ENCODE results near the gene ADAMTS19. TPM values are rescaled to one million over a fixed set of nuclear protein-coding genes. Genes with fewer than 3 reads are reported as not detected.

The ADAMTS19 gene
- total and polyA plus RNA-seq, 3 experiments from 2014 or later = not detected

DNA sequence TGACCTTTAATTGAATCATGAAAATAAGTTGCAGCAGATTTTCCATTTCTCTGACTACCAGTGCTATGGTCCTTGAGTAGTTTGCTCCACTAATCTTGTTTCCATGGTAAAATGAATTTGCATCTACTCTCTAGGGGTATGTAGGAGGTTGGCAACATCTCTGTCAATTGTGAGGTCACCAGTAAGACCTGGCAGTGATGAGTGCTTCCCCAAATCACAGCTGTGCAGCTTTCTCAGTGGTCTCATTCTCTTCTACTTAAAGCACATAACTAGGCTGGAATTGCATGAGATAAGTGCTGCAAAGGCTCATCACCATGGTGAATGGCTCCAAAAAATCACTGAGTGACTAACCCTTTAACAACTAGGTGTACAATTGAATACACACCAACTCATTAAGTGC, 36.3 kb downstream of the ADAMTS19 start:
- Histone ChIP-seq H3K27ac (ENCODE audit: low read depth, low read length) (no peak overlapping the region), H3K4me1 (ENCODE audit: insufficient read depth, low read length) (no peaks in the 10 kb centered on the region), H3K9me3 (ENCODE audit: low read length) (no peaks in the 10 kb centered on the region), H3K4me3 (ENCODE audit: low read length) (no peak overlapping the region), H3K27me3 (ENCODE audit: insufficient read depth, low read length, poor library complexity, severe bottlenecking) (no peaks in the 10 kb centered on the region), H3K36me3 (ENCODE audit: insufficient read depth, low read length) (no peaks in the 10 kb centered on the region)
- H3K27me3 Mint-ChIP-seq = no peaks in the 10 kb centered on the region
- no peaks in the 10 kb centered on the region for H3K36me3 Mint-ChIP-seq
- CTCF ChIA-PET = no interaction called here
- no peaks in the 10 kb centered on the region for H3K4me1 Mint-ChIP-seq
- POLR2A ChIA-PET = no interaction called here
- no peak overlapping the region for H3K4me3 Mint-ChIP-seq
- H3K27ac Mint-ChIP-seq = no peak overlapping the region
- H3K9me3 Mint-ChIP-seq = peaks cover 0 to 17% (median 2%) of the 10 kb centered on the region in 5 donors
- DNase-seq = no peak

DNA sequence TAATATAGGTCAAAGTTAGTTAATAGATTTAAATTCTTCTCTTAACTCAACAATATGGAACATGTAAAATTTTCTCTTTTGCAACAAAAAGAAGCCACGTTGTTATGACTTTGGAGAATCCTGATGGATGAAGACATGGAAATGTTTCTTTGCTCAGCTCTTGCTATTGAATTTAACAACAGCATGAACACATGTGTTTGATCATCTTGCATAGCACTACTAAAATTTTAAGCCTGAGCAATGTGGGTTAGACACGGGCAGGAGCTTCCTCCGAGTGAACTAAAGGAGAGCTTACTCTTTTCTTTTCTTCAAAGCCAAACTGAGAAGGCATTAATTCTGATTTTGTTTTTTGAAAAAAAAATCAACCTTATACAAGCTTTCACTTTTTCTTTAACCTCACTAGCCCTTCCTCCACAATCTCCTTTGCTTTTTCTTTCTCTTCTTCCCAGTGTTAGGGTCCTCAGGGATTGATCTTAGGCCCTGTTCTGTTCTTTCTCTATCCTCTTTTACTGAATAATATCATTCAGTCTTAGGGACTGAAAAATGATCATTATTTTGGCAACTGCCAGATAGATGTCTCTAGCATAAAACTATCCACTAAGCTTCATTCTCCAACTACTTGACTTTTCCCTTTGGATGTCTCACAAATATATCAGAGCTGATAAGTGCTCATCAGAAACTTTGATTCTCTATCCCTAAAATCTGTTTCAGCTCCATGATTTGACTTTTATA, 36.9 kb downstream of the ADAMTS19 start:
- no peak overlapping the region for H3K27ac ChIP-seq (ENCODE audit: low read depth, low read length)
- no peaks in the 10 kb centered on the region for H3K4me1 ChIP-seq (ENCODE audit: insufficient read depth, low read length)
- H3K27ac Mint-ChIP-seq = no peak overlapping the region
- no peaks in the 10 kb centered on the region for H3K36me3 Mint-ChIP-seq
- POLR2A ChIA-PET = no interaction called here
- no peak overlapping the region for H3K4me3 ChIP-seq (ENCODE audit: low read length)
- H3K27me3 Mint-ChIP-seq = no peaks in the 10 kb centered on the region
- DNase-seq = no peak
- H3K9me3 Mint-ChIP-seq = peaks cover 0 to 17% (median 2%) of the 10 kb centered on the region in 5 donors
- H3K36me3 ChIP-seq (ENCODE audit: insufficient read depth, low read length) = no peaks in the 10 kb centered on the region
- H3K27me3 ChIP-seq (ENCODE audit: insufficient read depth, low read length, poor library complexity, severe bottlenecking) = no peaks in the 10 kb centered on the region
- no peaks in the 10 kb centered on the region for H3K4me1 Mint-ChIP-seq
- H3K9me3 ChIP-seq (ENCODE audit: low read length) = no peaks in the 10 kb centered on the region
- CTCF ChIA-PET = no interaction called here
- no peak overlapping the region for H3K4me3 Mint-ChIP-seq

DNA sequence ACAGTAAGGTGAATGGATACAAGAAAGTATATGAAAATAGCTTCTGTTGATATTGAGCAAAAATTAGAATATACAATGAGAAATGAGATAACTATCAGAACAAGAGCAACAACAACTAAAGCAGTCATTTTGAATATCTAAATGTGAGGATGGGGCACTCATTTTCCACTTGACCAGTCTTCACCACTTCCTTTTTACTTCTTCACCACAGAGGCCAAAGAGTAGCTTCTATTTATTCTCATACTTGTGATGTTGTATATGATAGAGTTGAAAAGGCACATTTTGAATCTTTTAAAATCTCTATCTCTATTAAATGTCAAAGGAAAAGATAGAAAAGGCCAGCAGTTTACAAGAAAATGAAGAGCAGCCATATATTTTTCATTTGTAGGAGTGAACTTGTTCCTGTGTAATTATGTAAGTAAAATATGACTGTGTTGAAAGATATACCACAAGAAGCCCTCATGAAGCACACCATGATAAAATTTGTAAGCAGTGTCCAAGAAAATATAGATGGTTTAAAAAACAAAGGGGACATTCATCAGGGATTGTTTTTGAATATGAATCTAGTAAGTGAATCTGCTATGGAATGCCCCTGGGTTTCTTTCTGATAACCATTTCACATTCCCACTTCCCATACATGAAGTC, 39.2 kb downstream of the ADAMTS19 start:
- Mint-ChIP-seq H3K4me1 (no peaks in the 10 kb centered on the region), H3K9me3 (peaks cover 0 to 17% (median 2%) of the 10 kb centered on the region in 5 donors), H3K36me3 (no peaks in the 10 kb centered on the region), H3K4me3 (no peak overlapping the region), H3K27ac (no peak overlapping the region), H3K27me3 (no peaks in the 10 kb centered on the region)
- H3K4me3 ChIP-seq (ENCODE audit: low read length) = no peak overlapping the region
- no peaks in the 10 kb centered on the region for H3K9me3 ChIP-seq (ENCODE audit: low read length)
- no peaks in the 10 kb centered on the region for H3K27me3 ChIP-seq (ENCODE audit: insufficient read depth, low read length, poor library complexity, severe bottlenecking)
- no peak overlapping the region for H3K27ac ChIP-seq (ENCODE audit: low read depth, low read length)
- CTCF ChIA-PET = no interaction called here
- DNase-seq = no peak
- POLR2A ChIA-PET = no interaction called here
- no peaks in the 10 kb centered on the region for H3K36me3 ChIP-seq (ENCODE audit: insufficient read depth, low read length)
- H3K4me1 ChIP-seq (ENCODE audit: insufficient read depth, low read length) = no peaks in the 10 kb centered on the region

DNA sequence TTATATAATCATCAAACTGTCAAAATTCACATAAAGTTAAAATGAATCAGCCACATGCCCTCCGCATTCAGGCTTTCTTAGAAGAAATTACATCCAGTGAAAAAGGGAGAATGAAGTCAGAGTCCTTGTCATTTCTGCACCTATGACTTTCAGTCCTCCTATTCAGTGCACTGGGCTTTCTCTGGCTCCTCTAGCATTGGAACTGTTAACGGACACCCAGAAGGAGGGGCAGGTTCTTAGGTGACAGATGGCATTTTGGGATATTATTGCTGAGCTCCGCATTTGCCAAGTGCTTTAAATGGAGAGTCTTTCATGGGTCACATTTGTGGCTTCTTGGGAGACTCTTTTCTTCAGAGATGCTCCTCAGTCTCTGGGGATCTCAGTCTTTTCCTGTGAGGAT, 40.0 kb downstream of the ADAMTS19 start:
- no peak for DNase-seq
- Histone ChIP-seq H3K4me3 (ENCODE audit: low read length) (no peak overlapping the region), H3K4me1 (ENCODE audit: insufficient read depth, low read length) (no peaks in the 10 kb centered on the region), H3K27me3 (ENCODE audit: insufficient read depth, low read length, poor library complexity, severe bottlenecking) (no peaks in the 10 kb centered on the region), H3K36me3 (ENCODE audit: insufficient read depth, low read length) (no peaks in the 10 kb centered on the region), H3K9me3 (ENCODE audit: low read length) (no peaks in the 10 kb centered on the region), H3K27ac (ENCODE audit: low read depth, low read length) (no peak overlapping the region)
- Mint-ChIP-seq H3K4me3 (no peak overlapping the region), H3K27ac (no peak overlapping the region), H3K4me1 (no peaks in the 10 kb centered on the region), H3K9me3 (peaks cover 0 to 17% (median 0%) of the 10 kb centered on the region in 5 donors), H3K27me3 (no peaks in the 10 kb centered on the region), H3K36me3 (no peaks in the 10 kb centered on the region)
- CTCF ChIA-PET = no interaction called here
- POLR2A ChIA-PET = no interaction called here

DNA sequence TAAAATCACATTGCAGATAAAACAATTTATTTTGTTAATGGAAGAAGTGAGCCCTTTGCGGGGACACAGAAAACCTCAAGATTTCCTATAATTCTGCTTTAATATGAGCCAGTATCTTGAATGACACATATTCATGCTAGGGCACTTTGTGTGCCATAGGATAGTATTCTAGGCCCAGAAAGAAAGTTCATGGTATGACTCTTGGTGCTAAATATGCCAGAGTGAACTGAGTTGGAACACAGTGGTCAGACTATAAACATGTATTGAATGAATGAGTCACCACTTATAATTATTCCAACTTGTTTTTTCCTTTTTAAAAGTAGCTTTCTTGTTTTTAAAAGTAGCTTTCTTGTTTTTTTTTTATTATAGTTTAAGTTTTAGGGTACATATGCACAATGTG, 46.0 kb downstream of the ADAMTS19 start:
- Mint-ChIP-seq H3K27ac (no peak overlapping the region), H3K4me3 (no peak overlapping the region), H3K4me1 (no peaks in the 10 kb centered on the region), H3K36me3 (no peaks in the 10 kb centered on the region), H3K9me3 (peaks cover 0 to 4% (median 0%) of the 10 kb centered on the region in 5 donors), H3K27me3 (no peaks in the 10 kb centered on the region)
- H3K9me3 ChIP-seq (ENCODE audit: low read length) = no peaks in the 10 kb centered on the region
- no peak overlapping the region for H3K27ac ChIP-seq (ENCODE audit: low read depth, low read length)
- no peak for DNase-seq
- H3K27me3 ChIP-seq (ENCODE audit: insufficient read depth, low read length, poor library complexity, severe bottlenecking) = no peaks in the 10 kb centered on the region
- POLR2A ChIA-PET = no interaction called here
- CTCF ChIA-PET = no interaction called here
- no peak overlapping the region for H3K4me3 ChIP-seq (ENCODE audit: low read length)
- no peaks in the 10 kb centered on the region for H3K36me3 ChIP-seq (ENCODE audit: insufficient read depth, low read length)
- no peaks in the 10 kb centered on the region for H3K4me1 ChIP-seq (ENCODE audit: insufficient read depth, low read length)

DNA sequence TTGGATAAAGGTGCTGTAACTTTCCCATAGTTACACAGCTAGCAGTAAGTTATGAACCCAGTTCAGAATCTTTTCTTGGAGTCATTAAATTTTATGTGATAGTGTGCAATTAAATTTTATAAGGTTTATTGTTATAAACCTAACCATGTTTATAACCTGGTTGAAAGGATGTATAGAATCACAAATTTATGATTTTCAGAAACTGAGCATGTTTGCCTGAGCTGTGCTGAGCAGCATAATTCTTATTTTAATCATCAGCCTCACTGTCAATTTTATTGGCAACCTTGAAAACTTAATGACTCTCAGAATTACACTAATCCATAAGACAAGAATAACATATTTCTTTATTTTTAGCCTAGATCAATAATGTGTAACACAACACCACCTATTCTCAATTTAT, 46.9 kb downstream of the ADAMTS19 start:
- Histone ChIP-seq H3K36me3 (ENCODE audit: insufficient read depth, low read length) (no peaks in the 10 kb centered on the region), H3K9me3 (ENCODE audit: low read length) (no peaks in the 10 kb centered on the region), H3K27ac (ENCODE audit: low read depth, low read length) (no peak overlapping the region), H3K4me1 (ENCODE audit: insufficient read depth, low read length) (no peaks in the 10 kb centered on the region), H3K4me3 (ENCODE audit: low read length) (no peak overlapping the region), H3K27me3 (ENCODE audit: insufficient read depth, low read length, poor library complexity, severe bottlenecking) (no peaks in the 10 kb centered on the region)
- Mint-ChIP-seq H3K9me3 (peaks cover 0 to 4% (median 0%) of the 10 kb centered on the region in 5 donors), H3K4me3 (no peak overlapping the region), H3K27me3 (no peaks in the 10 kb centered on the region), H3K36me3 (no peaks in the 10 kb centered on the region), H3K27ac (no peak overlapping the region), H3K4me1 (no peaks in the 10 kb centered on the region)
- ChIA-PET CTCF (no interaction called here), POLR2A (no interaction called here)
- DNase-seq = no peak

DNA sequence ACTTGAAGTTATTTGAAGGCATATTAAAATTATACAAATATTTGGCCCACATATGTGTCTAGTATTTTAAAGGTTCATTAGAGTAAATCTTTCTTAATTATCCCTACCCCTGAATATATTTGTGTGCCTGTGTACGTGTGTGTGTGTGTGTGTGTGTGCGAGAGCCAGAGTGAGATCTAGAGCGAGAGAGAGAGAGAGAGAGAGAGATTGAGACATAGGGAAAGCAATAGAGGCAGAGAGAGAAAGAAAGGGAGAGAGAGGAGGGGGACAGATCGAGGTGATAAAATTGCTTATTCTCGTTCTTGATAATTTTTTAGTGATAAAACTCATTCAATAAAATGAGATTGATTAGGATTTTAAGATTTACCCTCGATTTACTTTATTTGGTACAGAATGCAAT, 47.4 kb downstream of the ADAMTS19 start:
- no peaks in the 10 kb centered on the region for H3K36me3 Mint-ChIP-seq
- peaks cover 0 to 4% (median 0%) of the 10 kb centered on the region in 5 donors for H3K9me3 Mint-ChIP-seq
- Histone ChIP-seq H3K27ac (ENCODE audit: low read depth, low read length) (no peak overlapping the region), H3K9me3 (ENCODE audit: low read length) (no peaks in the 10 kb centered on the region), H3K4me1 (ENCODE audit: insufficient read depth, low read length) (no peaks in the 10 kb centered on the region), H3K4me3 (ENCODE audit: low read length) (no peak overlapping the region), H3K36me3 (ENCODE audit: insufficient read depth, low read length) (no peaks in the 10 kb centered on the region), H3K27me3 (ENCODE audit: insufficient read depth, low read length, poor library complexity, severe bottlenecking) (no peaks in the 10 kb centered on the region)
- no peak overlapping the region for H3K4me3 Mint-ChIP-seq
- H3K4me1 Mint-ChIP-seq = no peaks in the 10 kb centered on the region
- no peak overlapping the region for H3K27ac Mint-ChIP-seq
- CTCF ChIA-PET = no interaction called here
- H3K27me3 Mint-ChIP-seq = no peaks in the 10 kb centered on the region
- POLR2A ChIA-PET = no interaction called here
- no peak for DNase-seq

DNA sequence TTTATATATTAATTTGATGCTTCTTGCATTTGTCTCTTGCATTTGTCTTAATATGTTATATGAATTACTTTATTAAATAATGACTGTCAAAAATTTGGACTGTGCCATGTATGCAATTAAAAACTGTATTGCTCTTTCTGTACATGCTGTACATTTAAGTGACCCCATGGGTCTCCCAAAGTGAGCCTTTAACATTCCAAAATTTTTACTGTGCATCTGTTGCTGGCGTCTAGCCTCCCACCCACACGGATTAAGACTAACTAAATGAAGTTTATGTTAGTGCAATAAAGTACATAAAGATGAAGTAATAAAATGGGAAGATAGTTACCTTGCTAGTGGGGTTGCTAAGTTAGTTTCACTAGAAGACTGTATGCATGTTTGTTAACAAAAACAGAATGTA, 48.5 kb downstream of the ADAMTS19 start:
- Mint-ChIP-seq H3K9me3 (peaks cover 0 to 4% (median 0%) of the 10 kb centered on the region in 5 donors), H3K4me1 (no peaks in the 10 kb centered on the region), H3K36me3 (no peaks in the 10 kb centered on the region), H3K4me3 (no peak overlapping the region), H3K27ac (no peak overlapping the region), H3K27me3 (no peaks in the 10 kb centered on the region)
- CTCF ChIA-PET = no interaction called here
- Histone ChIP-seq H3K4me3 (ENCODE audit: low read length) (no peak overlapping the region), H3K27ac (ENCODE audit: low read depth, low read length) (no peak overlapping the region), H3K27me3 (ENCODE audit: insufficient read depth, low read length, poor library complexity, severe bottlenecking) (no peaks in the 10 kb centered on the region), H3K9me3 (ENCODE audit: low read length) (no peaks in the 10 kb centered on the region), H3K36me3 (ENCODE audit: insufficient read depth, low read length) (no peaks in the 10 kb centered on the region), H3K4me1 (ENCODE audit: insufficient read depth, low read length) (no peaks in the 10 kb centered on the region)
- POLR2A ChIA-PET = no interaction called here
- DNase-seq = no peak
